Endothelial cell of umbilical vein (primary cell): Measurements from ENCODE around the gene RABL3.

Experiments
- CTCF ChIP-seq, 2 donors: IDR thresholded peaks; 1 replicate in 1 of 2; 2 replicates in 1 of 2; pipeline ENCODE4 v1.5.1; 2011; ENCODE audit warnings: low read length in 2 of 2, mild to moderate bottlenecking in 2 of 2, moderate library complexity in 2 of 2, control low read depth in 1 of 2, inconsistent platforms in 1 of 2, low read depth in 1 of 2; ENCODE audit not compliant: insufficient read depth in 1 of 2; ENCODE audit errors: extremely low read depth in 1 of 2
- EZH2 ChIP-seq: IDR thresholded peaks from 2 replicates; pipeline ENCODE4 v1.6.1; 2012; ENCODE audit warnings: borderline replicate concordance, low read depth, mild to moderate bottlenecking, moderate library complexity, low read length, inconsistent platforms; ENCODE audit not compliant: severe bottlenecking
- MYC ChIP-seq: IDR thresholded peaks from one replicate; pipeline ENCODE4 v1.6.1; 2011; ENCODE audit warnings: mild to moderate bottlenecking, low read depth, low read length
- POLR2A ChIP-seq: IDR thresholded peaks from 2 replicates; pipeline ENCODE4 v1.6.1; 2012; ENCODE audit warnings: low read depth, mild to moderate bottlenecking, control low read depth, low read length
- POLR2AphosphoS5 ChIP-seq: IDR thresholded peaks from 2 replicates; pipeline ENCODE4 v1.6.1; 2012; ENCODE audit warnings: low read depth, mild to moderate bottlenecking, control low read depth, low read length, moderate library complexity; ENCODE audit not compliant: insufficient read depth

DNA sequence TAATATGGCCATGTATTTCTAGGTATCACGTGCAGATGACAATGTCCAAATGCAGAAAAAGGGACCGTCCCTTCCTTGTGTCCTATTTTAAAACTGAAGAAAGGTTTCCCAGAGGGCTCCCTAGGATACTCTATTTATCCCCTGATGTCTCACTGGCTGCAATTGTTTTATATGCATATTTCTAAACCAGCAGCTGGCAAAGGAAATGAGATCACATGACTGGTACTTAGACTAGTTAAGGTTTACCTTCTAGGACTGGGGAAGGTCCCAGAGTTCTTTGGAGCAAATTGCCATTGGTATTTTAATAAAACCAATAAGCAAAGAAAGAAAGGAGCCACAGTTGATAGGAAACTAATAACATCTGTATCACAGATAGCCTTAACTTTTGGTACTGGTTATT, 29.8 kb upstream of the RABL3 start:
- TF ChIP-seq POLR2AphosphoS5 (no peak), EZH2 (no peak), CTCF (IDR thresholded peaks at IDR 0.05; ENCODE audit: extremely low read depth in 1 of 2, insufficient read depth in 1 of 2, low read depth in 1 of 2, low read length in 2 of 2) (no peak), POLR2A (no peak), MYC (no peak)
